HG03378 (cell line): ENCODE measurements around the gene SAMD13.
A peak's percentile ranks its signal among the peaks of the same experiment; 100 is the strongest.

Experiments
- ATAC-seq: cut with Tn5 transposase; IDR thresholded peaks from one replicate; pipeline ENCODE4 v1.9.1; 2021; ENCODE audit warnings: mild to moderate bottlenecking, moderate library complexity; ENCODE audit not compliant: unreplicated experiment

Gene SAMD13

DNA sequence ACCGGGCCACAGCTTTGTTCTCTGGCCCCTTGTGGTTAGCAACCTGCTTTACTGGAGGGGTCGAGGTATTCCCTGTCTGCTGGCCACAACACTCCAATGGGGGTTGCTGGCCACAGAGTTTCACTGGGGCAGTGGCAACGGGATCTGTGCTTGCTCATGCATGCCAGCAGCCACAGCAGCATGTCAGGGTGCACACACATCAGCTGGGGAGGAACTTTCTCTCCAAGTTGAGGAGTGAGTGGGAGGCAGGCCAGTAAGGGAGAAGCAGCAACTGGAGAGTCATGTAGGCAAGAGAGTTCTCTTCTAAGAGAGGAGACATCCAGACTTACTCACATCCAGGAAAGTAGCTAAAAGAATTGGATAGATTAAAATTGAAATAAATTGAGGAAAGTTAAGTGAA lies 38.0 kb downstream of the SAMD13 start:
- ATAC-seq = no peak

DNA sequence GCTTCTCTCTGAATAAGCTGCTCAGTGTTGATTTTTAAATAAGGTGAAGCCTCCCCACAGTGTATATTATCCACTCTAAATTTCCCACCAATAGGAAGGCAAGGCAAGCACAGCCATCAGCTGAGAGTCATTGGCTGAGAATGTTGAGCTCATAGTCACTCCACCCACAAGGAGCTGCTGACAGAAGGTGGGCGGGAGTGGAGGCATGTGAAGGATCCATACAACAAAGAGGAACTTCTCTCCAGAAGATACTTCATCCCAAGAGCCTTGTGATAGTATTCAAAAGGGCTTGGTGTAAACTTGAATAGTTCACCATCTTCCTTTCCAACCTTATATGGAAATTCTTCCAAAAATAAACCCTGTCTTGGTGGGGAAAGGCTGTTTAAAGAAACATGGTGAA lies 42.8 kb downstream of the SAMD13 start:
- ATAC-seq = no peak

DNA sequence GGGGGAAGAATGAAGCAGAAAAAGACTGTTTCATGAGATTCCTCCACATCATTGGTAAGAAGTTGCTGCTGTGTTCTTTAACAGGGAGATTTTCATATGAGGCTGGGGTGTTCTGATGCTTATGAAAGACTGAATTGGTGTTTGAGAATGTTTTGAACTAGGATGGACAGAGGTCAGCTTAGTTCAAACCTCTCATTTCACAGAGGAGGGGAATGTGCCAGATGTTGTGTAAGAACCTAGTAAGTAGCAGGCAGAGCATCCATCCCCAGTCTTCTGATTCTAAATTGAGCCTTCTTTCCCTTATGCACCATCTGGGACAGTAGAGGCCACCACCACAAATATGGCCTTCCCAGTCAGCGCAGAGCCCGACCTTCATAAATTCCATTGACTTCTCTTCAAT lies 43.7 kb downstream of the SAMD13 start:
- no peak for ATAC-seq

DNA sequence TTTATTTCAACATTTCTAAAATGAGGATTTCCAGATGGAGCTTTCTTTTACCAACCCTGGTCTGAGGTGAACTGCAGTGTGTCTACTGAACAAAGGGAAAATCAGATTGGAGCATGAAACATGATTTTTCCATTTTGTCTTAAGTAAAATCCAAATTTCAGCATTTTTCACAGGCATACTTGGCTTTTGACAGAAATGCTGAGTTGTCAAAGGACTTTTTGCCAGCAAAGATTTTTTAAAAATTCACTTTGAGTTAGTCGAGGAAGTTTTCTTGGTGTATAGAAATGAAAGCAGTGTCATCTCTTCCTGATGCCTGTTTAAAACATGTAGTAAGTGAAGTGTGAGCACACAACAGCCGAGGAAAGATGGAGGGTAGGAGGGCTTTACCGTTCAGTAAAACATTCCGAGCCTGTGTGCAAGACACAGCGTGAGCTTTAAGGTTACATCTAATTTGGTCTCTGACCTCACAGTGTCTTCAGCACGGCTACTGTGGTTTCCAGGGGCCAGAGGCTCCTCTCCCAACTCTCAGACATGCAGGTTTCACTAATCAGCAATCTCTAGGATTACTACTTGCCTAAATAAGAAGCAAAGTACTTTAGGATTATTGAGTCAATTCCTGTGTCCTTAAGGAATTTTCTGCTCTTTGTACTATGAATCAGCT lies 45.9 kb downstream of the SAMD13 start:
- ATAC-seq = no peak

DNA sequence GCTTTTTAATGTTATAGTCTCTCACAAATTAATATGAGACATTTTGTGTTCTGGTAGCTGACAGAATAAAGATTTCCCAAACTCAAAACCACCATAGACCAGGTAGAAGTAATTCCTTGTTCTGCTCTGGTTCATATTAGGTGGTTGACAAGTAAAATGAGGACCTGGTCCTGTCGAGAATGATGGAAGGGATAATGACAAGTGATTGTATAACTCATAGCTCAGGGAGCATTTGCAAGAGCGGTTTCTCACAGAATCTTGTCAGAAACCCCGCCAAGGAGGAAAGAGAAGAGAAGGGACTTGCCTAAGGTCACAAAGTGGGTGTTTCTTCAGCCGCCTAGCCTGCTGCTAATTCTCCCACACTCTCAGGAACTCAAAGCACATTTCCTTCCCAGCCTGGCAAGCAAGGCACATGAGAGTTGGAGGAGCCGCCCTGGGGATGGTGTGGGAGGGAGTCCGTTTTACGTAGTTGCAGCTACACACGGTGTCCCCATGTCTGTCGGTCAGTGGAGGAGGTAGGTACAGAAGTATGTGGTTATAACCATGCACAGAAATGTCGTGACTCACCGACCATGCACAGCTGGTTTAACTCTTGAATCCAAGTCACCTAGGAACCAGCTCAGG lies 46.5 kb downstream of the SAMD13 start:
- no peak for ATAC-seq

DNA sequence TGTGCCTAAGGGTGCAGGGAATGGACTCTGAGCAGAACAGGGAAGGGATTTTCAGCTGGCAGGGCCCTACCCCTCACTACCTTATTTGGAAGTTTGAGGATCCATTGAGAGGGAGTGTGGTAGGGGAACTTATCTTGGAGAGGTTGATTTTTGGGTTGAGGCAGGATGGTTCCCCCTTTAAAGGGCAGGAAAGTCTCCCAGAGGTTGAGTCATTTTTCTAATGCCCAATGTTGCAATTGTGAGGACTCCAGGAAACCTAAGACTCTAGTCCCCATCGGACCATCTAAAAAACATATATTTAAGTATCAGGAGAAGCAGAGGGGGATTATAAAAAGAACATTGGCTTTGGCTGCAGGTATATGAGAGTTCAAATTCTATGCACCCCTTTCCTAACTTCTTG lies 47.3 kb downstream of the SAMD13 start:
- ATAC-seq = no peak

DNA sequence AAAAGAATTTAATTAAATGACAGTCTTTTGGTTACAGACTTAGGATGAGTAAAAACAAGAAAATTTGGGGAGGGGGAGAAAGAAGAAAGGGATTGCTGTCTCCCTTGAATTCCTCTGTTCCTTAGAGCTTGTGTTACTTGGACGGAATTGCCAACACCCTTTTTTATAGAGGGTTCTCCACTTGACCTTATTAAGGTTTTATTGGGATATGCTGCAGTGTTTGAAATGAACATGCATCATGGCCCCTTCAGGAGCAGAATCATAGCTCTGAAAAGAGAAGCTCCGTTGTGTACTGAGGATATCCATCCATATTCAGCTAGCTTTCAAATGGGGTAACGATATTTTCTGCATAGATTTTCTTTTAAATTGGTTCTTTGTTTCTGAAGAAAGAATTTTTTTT lies 48.6 kb downstream of the SAMD13 start:
- ATAC-seq = no peak

DNA sequence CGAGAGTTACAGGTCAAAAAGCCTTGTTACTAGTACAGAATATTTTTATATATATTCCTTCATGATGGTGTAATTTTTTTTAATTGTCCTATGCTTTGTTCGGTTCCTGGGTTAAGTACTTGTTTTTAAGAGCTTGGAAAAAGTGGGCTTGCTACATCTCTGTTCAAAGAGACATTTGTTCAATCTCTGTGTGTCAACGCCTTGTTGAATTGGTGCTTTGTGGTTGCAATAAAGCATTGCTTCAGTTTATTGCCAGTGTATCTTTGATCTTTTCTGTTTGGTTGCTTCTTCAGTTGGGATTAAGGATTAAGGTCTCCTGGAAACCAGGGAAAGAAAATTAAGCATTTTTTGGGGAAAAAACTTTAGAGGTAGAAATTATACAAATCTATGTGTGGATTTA lies 49.0 kb downstream of the SAMD13 start:
- ATAC-seq = no peak

DNA sequence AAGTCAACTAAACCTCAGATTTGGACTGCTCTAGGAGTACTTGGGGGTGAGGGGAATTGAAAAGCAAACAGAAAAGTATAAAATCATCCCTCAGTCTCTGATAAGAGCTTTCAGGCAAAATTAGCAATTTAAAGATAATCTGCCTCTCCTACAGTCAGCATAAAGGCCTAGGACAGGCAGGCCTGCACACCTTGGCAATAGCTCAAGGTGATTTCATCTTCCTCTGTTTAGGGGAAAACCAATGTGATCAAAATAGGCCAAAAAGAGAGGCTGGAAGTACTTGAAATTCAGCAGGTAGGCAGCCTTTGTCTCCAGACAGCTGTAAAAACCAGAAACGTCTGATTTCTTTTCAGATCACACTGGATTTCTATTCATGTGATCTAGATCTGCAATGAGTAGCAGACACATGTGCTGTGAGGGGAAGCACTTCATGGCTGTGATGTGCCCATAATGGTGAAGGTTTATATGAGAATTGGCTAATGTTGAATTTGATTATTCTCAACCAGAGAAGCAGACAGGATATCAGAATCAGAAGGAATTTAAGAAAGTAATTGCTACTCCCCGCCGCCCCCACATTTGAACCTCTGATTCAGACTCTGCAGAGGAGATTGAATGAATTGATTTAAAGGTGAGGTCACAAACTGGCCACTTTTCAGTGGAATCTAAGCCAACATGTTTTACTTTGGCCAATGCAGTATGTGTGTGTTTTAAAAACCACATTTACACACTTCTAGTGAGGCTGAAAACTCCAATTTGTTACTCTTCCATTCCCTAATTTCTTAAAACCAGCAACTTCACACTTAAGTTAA lies 51.0 kb downstream of the SAMD13 start:
- no peak for ATAC-seq

DNA sequence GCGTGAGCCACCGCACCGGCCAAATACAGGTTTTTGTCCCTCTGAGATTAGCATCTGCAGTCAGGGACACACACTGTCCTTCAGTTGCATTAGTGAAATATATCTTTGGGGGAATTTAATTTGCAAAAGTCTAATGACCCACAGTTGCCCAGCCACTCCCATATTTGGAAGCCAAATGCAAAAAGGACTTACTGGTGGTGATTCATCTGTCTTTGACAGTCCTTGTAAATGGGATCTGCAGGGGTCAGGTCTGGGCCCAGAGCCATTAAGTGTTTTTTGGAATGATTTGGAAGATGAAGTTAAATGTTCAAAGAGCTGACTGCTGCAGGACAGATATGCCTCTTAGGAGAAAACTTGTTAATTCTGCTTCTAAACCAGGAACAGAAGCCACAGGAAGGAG lies 52.2 kb downstream of the SAMD13 start:
- ATAC-seq = no peak

DNA sequence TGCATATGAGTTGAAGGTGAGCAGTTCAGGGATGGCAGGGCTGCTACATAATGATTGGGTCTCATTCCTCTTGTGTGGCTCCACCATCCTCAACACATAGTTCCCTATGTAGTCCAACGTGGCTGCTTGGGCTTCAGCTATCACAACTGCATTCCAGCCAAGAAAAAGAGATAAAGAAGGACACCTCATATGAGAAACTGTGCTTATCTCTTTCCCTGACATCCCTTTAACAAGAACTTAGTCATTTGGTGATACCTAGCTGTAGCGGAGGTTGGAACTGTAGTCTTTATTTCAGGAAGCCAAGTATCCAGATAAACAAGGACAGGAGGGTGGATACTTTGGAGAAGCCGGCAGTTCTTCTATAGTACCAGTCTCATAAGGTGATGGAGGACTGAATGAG lies 54.0 kb downstream of the SAMD13 start:
- no peak for ATAC-seq

DNA sequence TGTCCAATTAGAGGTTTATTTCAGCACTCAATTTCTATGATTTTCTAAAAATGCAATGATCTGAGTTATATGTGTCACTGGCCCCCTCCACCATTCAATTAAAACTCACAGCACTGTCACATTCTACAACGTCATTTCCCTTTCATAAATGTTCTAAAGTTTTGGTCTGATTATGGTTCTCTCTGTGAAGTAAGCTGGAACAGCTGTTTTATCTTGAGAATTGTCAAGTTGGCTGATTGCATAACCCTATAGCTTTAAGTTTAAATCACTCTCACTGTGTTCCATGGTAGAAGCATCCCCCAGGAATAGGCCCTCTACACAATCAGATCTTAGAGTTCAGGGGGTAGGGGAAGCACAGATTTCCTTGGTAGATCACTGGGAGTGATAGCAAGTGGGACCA lies 55.4 kb downstream of the SAMD13 start:
- no peak for ATAC-seq

DNA sequence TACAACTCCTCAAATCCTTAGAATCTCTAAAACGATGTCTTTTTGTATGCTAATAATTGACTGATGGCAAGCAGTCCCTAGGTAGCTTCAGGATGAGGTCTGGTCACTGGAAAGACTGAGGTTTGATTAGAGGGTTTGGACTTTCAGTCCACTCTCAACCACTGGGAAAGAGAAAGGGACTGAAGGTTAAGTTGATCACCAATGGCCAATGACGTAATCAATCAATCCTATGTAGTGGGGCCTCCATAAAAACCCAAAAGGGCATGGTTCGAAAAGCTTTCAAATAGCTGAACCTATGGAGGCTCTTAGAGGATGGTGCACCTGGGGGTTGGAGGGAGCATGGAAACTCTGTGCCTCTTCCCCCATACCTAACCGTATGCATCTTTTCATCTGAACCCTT lies 57.2 kb downstream of the SAMD13 start:
- no peak for ATAC-seq

DNA sequence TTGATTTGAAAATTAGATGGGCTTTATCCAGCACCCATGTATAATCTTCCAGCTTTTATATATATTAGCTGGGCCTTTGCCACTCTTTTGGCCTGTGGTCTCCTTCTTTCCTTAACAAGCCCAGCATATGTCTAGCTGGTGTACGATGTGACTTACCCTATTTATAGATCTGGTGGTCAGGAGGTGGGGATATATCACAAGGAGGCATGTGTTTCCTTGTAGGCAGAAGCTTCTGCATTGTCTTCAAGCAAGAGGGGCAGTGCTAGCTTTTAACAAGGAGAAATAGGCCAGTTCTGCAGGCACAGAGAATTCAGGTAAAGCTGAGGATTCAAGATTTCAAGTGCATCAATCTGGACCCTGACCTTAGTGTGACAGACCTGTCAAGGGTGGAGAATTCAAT lies 58.8 kb downstream of the SAMD13 start:
- ATAC-seq = no peak

DNA sequence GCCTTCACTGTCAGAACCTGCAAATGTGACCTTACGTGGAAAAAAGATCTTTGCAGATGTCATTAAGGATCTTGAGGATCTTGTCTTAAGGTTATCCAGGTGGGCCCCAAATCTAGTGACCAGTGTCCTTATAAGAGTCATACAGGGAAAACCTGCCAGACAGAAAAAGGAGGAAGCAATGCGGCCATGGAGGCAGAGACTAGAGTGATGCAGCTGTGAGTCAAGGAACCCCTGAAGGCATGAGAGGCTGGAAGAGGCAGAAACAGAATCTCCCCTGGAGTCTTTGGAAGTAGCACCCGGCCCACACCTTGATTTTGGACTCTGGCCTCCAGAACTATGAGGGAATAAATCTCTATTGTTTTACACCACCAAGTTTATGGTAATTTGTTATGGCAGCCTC lies 60.3 kb downstream of the SAMD13 start:
- ATAC-seq = no peak

DNA sequence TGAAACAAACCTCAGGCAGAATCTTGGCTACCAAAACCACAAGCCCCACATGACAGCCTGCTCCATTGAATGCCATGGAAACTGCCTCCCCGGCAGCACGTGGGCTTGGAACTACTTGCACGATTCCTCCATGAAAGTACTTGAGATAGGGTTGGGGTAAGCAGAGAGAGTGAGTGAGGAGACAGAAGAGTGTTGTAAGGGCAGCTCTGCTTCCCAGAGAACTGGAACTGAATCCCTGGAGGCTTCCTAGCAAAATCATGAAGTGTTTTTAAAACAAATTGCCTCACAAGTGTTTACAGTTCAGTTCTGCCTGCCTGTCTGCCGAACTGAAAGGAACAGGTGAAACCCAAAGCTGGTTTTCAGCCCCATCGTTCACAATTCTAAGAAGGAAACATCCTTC lies 61.5 kb downstream of the SAMD13 start:
- no peak for ATAC-seq

DNA sequence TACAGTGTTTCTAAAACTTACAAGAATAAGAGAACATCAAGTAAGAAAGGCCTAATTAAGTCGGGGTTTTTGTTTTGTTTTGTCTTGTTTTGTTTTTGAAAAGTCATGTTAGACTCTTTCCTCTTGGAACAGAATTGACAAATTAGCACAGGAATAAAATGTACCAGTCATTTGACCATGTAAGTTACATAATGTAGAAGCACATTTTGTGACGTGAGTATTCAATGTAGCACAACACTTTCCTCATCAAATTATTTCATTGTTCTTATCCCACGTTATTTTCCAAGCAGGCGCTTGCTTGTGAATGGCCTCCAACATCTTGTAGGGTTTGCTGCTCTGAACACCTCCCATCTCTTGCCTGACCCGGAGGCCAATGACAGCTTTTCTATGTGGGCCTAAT lies 62.1 kb downstream of the SAMD13 start:
- no peak for ATAC-seq

DNA sequence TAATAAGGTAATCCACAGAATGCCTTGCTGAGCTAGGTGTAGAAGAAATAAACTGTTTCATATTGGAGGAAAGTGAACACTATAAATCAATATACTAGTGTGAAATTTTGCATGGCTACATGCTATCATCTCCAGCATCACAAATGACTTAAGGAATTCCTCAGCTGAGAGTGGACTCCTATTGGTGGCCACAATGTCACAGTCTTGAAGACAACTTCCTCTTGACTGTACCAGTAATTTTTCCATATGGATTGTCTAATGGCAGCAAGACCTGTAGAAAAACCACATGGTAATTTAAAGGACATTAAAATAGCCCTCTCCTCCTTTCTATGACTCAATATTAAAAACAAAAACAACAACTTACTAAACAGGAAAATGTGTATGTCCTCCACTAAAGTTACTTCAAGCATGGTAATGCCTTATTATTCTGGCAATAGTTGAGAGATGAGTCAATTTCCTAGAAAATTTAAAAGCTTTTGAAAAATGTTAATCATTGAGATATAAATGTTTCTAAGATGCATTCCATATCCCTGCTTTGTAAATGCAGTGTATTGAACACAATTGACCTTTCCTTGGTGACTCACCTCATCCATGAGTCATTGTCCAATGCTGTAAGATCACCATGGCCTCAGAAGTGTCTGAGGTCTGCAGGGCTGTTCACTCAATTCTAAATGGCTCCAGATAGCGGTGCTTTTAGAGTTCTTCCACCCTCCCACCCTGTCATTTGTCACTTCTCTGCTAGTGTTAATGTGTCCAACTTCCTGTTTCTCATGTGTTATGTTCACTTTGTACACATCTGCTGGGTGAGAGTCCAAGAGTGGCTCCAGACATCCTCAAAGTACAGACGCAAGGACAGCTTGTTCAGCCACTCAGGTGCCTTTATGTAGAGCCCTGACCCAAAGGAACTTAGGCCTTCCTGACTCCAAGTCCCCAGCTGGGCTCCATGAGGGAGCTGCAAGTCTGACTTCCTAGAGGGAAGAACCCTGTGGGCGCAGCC lies 64.0 kb downstream of the SAMD13 start:
- ATAC-seq = peak; percentile 65

DNA sequence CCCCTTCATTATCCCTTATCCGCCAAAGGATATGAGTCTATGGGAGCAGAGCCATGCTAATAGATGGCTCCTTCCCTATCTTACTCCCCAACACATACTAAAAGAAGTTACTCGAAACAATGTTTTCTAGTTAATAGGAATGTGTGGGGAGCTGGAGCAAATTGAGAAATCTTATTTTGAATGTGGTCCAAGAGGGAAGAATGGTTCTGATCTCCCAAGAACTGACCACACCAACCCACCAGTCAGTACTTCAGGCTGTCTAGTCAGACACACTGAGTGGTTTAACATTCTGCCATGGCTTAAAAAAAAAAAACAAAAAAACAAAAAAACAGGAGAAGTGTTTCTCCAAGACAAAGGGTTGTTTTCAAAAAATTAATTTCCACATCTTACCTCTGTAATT lies 65.3 kb downstream of the SAMD13 start:
- ATAC-seq = no peak

DNA sequence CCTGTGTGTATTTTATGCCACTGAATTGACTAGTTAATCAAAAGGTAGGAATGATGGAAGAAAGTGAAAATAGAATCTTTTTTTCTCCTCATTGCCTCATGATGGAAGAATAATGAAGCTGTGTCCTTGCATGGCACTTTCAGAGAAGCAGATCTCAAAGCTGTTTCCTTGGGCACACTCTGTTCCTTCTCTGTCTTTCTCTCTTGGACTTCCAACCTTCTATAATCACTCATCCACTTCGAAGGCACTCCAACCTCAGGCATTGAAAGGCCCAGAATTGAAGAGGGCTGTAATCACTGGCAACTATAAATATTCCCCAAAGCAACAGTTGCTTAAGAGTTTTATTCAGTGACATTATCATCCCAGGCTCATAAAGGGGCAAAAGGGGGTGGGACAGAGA lies 65.7 kb downstream of the SAMD13 start:
- ATAC-seq = no peak

DNA sequence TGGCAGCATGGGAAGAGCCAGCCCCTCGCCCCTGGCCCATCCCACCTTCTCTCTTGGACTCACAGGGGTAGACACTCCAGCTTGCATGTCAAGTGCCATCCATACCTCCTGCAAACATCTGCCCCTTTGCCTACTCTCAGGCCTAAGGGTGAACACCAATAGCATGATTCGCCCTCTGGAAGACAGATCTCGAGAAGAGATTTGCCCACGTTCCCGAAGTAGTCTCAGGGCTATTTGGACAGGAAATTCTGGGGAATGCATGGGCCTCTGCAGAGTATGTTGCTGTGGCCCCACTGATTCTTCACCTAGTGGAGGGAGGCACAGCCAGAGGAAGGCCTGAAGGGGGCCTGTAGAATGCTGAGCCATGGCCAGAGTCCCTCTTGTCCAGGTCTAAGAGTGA lies 66.9 kb downstream of the SAMD13 start:
- ATAC-seq = no peak
